ENCODE measurements around the gene CUL4A. TPM values are rescaled to one million over a fixed set of nuclear protein-coding genes. Genes with fewer than 3 reads are reported as not detected.

Gene CUL4A
- total and polyA plus RNA-seq, 2 experiments from 2014 or later: 67.5 to 195 TPM

GRCh38 chr13:113164492-113164891, 44.9 kb upstream of the CUL4A start:
- Mint-ChIP-seq H3K9me3 (no peaks in the 10 kb centered on the region), H3K4me3 (no peak overlapping the region), H3K27ac (no peak overlapping the region), H3K36me3 (ENCODE audit: low read depth) (peaks cover 6% of the 10 kb centered on the region; the same call in 2 of the 3 replicates), H3K4me1 (peaks cover 18% of the 10 kb centered on the region), H3K27me3 (ENCODE audit: insufficient read depth, low read depth, poor library complexity) (peaks cover 10% of the 10 kb centered on the region)
- H3K36me3 ChIP-seq (ENCODE audit: insufficient read depth): no peaks in the 10 kb centered on the region
- H4K20me1 ChIP-seq (replicated peaks; ENCODE audit: insufficient read depth): no peaks in the 10 kb centered on the region; the same call in 1 of the 2 replicates
- ATAC-seq: no peak
- no peak overlapping the region for H3K27ac ChIP-seq (ENCODE audit: low read depth)
- no peaks in the 10 kb centered on the region for H3K27me3 ChIP-seq (ENCODE audit: insufficient read depth)
- no peak overlapping the region for H3K4me3 ChIP-seq
- H3K4me2 ChIP-seq: no peak overlapping the region
- 0 out of 2 replicates have a peak, but pooled peaks cover 1% of the 10 kb centered on the region for H3K4me1 ChIP-seq (ENCODE audit: insufficient read depth)
- H3K9me2 ChIP-seq (ENCODE audit: insufficient read depth): no peaks in the 10 kb centered on the region
- DNase-seq (ENCODE audit: low spot score): no peak
- H2AFZ ChIP-seq: no peak overlapping the region
- H3F3A ChIP-seq (replicated peaks; ENCODE audit: low read depth): no peaks in the 10 kb centered on the region
- H3K79me2 ChIP-seq (replicated peaks; ENCODE audit: insufficient read depth): no peaks in the 10 kb centered on the region
- TF ChIP-seq CTCF (conservative IDR thresholded peaks at IDR 0.05; ENCODE audit: low read depth in 2 of 2): no peak
- TF ChIP-seq STAT1 (IDR thresholded peaks at IDR 0.05; ENCODE audit: unreplicated experiment): no peak
- TF ChIP-seq JUNB (IDR thresholded peaks at IDR 0.05; ENCODE audit: unreplicated experiment): no peak
- no peak for TF ChIP-seq CREB1 (CRISPR knock-in tag; IDR thresholded peaks at IDR 0.05; ENCODE audit: low read depth)
- no peak for TF ChIP-seq EZH2phosphoT487 (IDR thresholded peaks at IDR 0.05; ENCODE audit: unreplicated experiment)
- no peak for TF ChIP-seq ZNF114 (CRISPR knock-in tag; IDR thresholded peaks at IDR 0.05)
- TF ChIP-seq NANOG (IDR thresholded peaks at IDR 0.05; ENCODE audit: borderline replicate concordance): no peak

GRCh38 chr13:113166266-113166665, 43.1 kb upstream of the CUL4A start:
- Histone ChIP-seq H3K4me3 (no peak overlapping the region), H2AFZ (no peak overlapping the region), H3K27me3 (ENCODE audit: insufficient read depth) (no peaks in the 10 kb centered on the region), H3K27ac (ENCODE audit: low read depth) (no peak overlapping the region; the same call in 1 of the 2 replicates), H3K4me1 (ENCODE audit: insufficient read depth) (no peaks in the 10 kb centered on the region), H3K4me2 (no peak overlapping the region), H3F3A (replicated peaks; ENCODE audit: low read depth) (no peaks in the 10 kb centered on the region), H4K20me1 (replicated peaks; ENCODE audit: insufficient read depth) (no peaks in the 10 kb centered on the region; the same call in 1 of the 2 replicates), H3K79me2 (replicated peaks; ENCODE audit: insufficient read depth) (no peaks in the 10 kb centered on the region), H3K36me3 (ENCODE audit: insufficient read depth) (no peaks in the 10 kb centered on the region), H3K9me2 (ENCODE audit: insufficient read depth) (no peaks in the 10 kb centered on the region)
- peaks cover 11% of the 10 kb centered on the region for H3K4me1 Mint-ChIP-seq
- peaks cover 17% of the 10 kb centered on the region for H3K36me3 Mint-ChIP-seq (ENCODE audit: low read depth)
- H3K4me3 Mint-ChIP-seq: no peak overlapping the region
- H3K9me3 Mint-ChIP-seq: no peaks in the 10 kb centered on the region
- peaks cover 6% of the 10 kb centered on the region for H3K27me3 Mint-ChIP-seq (ENCODE audit: insufficient read depth, low read depth, poor library complexity)
- DNase-seq (ENCODE audit: low spot score) (no peak), ATAC-seq (no peak)
- no peak overlapping the region for H3K27ac Mint-ChIP-seq
- TF ChIP-seq NANOG (IDR thresholded peaks at IDR 0.05; ENCODE audit: borderline replicate concordance): no peak
- TF ChIP-seq ZNF331 (CRISPR knock-in tag; IDR thresholded peaks at IDR 0.05; ENCODE audit: low read depth): no peak
- TF ChIP-seq STAT1 (IDR thresholded peaks at IDR 0.05; ENCODE audit: unreplicated experiment): no peak
- TF ChIP-seq ZNF462 (CRISPR knock-in tag; IDR thresholded peaks at IDR 0.05): no peak
- no peak for TF ChIP-seq POLR2AphosphoS5 (IDR thresholded peaks at IDR 0.05; ENCODE audit: low read depth)
- TF ChIP-seq JUNB (IDR thresholded peaks at IDR 0.05; ENCODE audit: unreplicated experiment): no peak
- TF ChIP-seq ETS1 (IDR thresholded peaks at IDR 0.05): no peak
- no peak for TF ChIP-seq ZNF114 (CRISPR knock-in tag; IDR thresholded peaks at IDR 0.05)
